Nephron progenitor cell (in vitro differentiated cells): ENCODE results near the gene GLRX5.

ENCODE experiments used
- DNase-seq: peaks from one replicate; pipeline ENCODE4 v3.0.0; 2021
- H3K27ac Mint-ChIP-seq: 2 replicates; pipeline ENCODE4 v1.8.0; 2021; ENCODE audit warnings: mild to moderate bottlenecking, moderate library complexity, mixed read lengths
- H3K27me3 Mint-ChIP-seq: 2 replicates; pipeline ENCODE4 v1.8.0; 2021; ENCODE audit warnings: mild to moderate bottlenecking, low read depth, mixed read lengths; ENCODE audit not compliant: poor library complexity
- H3K36me3 Mint-ChIP-seq: 2 replicates; pipeline ENCODE4 v1.8.0; 2021; ENCODE audit warnings: low read depth, mixed read lengths
- H3K4me1 Mint-ChIP-seq: 2 replicates; pipeline ENCODE4 v1.8.0; 2021; ENCODE audit warnings: mixed read lengths
- H3K4me3 Mint-ChIP-seq: 2 replicates; pipeline ENCODE4 v1.8.0; 2021; ENCODE audit warnings: mild to moderate bottlenecking, moderate library complexity, mixed read lengths
- H3K9me3 Mint-ChIP-seq: 2 replicates; pipeline ENCODE4 v1.8.0; 2021; ENCODE audit warnings: mild to moderate bottlenecking, moderate library complexity, mixed read lengths
- CTCF ChIP-seq: fragments of 200-600 bp; sonication (generic); IDR thresholded peaks from 2 replicates; pipeline ENCODE4 v1.5.0; 2021; ENCODE audit warnings: antibody characterized with exemption

The GLRX5 gene

GRCh38 chr14:95527387-95528002 lies 7.4 kb upstream of the GLRX5 start:
- Mint-ChIP-seq H3K36me3 (peaks cover 29% of the 10 kb centered on the region), H3K27ac (no peak overlapping the region), H3K27me3 (peaks cover 7% of the 10 kb centered on the region), H3K9me3 (no peaks in the 10 kb centered on the region), H3K4me1 (peaks cover 56% of the 10 kb centered on the region), H3K4me3 (no peak overlapping the region)
- peak; percentile 23 for DNase-seq
- TF ChIP-seq CTCF, result peak; percentile 64

GRCh38 chr14:95529216-95529615 lies 5.6 kb upstream of the GLRX5 start:
- Mint-ChIP-seq H3K9me3 (no peaks in the 10 kb centered on the region), H3K27ac (no peak overlapping the region), H3K4me1 (peaks cover 66% of the 10 kb centered on the region), H3K27me3 (peaks cover 4% of the 10 kb centered on the region), H3K4me3 (no peak overlapping the region), H3K36me3 (peaks cover 29% of the 10 kb centered on the region)
- TF ChIP-seq CTCF, result no peak
- DNase-seq, result no peak

DNA sequence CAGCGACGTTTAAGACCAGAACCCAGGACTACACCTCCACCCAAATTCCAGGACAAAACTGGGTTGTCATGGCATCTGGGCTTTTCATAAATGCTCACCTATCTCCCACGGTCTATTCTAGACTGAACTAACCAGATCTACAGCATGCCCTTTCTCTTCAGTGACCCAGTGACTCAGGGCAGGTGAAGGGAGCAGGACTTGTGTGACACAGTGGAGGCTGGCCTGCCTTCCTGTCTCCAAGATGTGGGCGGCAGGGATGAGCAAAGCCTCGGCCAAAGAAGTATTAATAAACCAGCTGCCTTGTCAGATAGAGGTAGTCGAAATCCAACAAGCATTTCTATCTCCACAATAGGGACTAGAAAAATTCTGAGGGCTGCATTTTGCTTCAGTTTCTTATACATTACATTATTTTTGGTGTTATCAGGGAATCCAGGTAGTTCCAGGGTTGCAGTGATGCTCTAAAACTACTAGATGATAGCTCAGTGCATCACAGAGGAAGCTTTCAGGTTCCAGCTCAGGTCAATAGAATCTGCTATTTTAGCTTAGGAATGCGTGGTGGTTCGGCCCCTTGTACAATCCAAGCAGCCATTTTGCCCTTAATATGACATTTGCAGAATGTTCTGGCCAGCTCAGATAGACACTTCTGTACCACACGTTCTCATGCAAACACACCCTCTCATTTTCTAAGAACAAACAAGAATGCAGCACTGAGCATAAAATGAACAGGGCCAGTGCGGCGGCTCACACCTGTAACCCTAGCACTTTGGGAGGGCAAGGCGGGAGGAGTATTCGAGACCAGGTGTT lies 4.2 kb upstream of the GLRX5 start:
- TF ChIP-seq CTCF, result no peak
- DNase-seq, result no peak
- H3K27ac Mint-ChIP-seq, result no peak overlapping the region
- peaks cover 65% of the 10 kb centered on the region for H3K4me1 Mint-ChIP-seq
- H3K9me3 Mint-ChIP-seq, result no peaks in the 10 kb centered on the region
- peaks cover 29% of the 10 kb centered on the region for H3K36me3 Mint-ChIP-seq
- peak overlapping the region; percentile 50 for H3K4me3 Mint-ChIP-seq
- H3K27me3 Mint-ChIP-seq, result no peaks in the 10 kb centered on the region

GRCh38 chr14:95531473-95531872 lies 3.4 kb upstream of the GLRX5 start:
- no peak for DNase-seq
- H3K27ac Mint-ChIP-seq, result no peak overlapping the region
- TF ChIP-seq CTCF, result no peak
- peaks cover 65% of the 10 kb centered on the region for H3K4me1 Mint-ChIP-seq
- no peak overlapping the region for H3K4me3 Mint-ChIP-seq
- peaks cover 29% of the 10 kb centered on the region for H3K36me3 Mint-ChIP-seq
- H3K9me3 Mint-ChIP-seq, result no peaks in the 10 kb centered on the region
- H3K27me3 Mint-ChIP-seq, result no peaks in the 10 kb centered on the region

DNA sequence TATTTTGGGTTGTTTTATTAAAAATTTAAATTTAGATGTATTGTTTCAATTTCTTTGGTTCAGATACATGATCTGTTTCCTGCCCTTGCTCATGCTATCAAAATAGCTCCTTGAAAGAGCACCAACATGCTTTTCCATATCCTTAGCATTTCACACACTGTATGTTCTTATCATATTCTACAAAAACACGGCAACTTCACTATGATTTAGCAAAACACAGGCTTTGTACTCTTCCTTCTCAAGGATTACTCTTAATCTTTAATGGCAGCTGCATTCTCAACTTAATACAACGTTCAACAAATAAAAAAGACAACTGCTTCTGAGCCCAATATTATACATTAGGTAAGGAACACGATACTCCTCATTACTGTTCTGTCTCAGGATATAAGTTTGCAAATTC lies 2.9 kb upstream of the GLRX5 start:
- Mint-ChIP-seq H3K36me3 (peaks cover 29% of the 10 kb centered on the region), H3K27me3 (no peaks in the 10 kb centered on the region), H3K9me3 (no peaks in the 10 kb centered on the region), H3K4me3 (peak overlapping the region; percentile 97), H3K27ac (no peak overlapping the region), H3K4me1 (peaks cover 65% of the 10 kb centered on the region)
- DNase-seq, result no peak
- no peak for TF ChIP-seq CTCF
